ENCODE measurements around the gene INTS1. TPM values are rescaled to one million over a fixed set of nuclear protein-coding genes. Genes with fewer than 3 reads are reported as not detected.
A peak's percentile ranks its signal among the peaks of the same experiment; 100 is the strongest.

Gene INTS1
- total and polyA plus RNA-seq, 2 experiments from 2014 or later, result 35.1 to 111 TPM

DNA sequence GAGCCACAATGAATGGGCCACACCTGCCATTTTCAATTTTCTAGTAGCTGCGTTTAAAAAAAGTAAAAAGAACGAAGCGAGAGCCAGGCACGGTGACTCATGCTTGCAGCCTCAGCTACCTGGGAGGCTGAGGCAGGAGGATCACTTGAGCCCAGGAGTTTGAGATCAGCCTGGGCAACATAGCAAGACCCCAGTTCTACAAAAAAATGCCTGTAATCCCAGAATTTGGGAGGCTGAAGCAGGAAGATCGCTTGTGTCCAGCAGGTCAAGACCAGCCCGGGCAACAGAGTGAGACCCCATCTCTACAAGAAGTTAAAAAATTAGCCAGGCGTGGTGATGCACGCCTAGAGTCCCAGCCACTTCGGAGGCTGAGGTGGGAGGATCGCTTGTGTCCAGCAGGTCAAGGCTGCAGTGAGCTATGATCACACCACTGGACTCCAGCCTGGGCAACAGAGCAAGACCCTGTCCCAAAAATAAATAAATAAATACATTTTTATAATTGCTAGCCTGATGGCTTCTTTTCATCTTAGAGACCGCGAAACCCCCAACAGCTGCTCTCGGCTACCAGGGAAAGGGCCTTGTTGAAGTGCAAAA is 77.0 kb downstream of the INTS1 start:
- Histone ChIP-seq H3K36me3 (ENCODE audit: insufficient read depth) (no peaks in the 10 kb centered on the region), H3K4me3 (no peak overlapping the region), H3K9me2 (ENCODE audit: insufficient read depth) (no peaks in the 10 kb centered on the region), H3K79me2 (replicated peaks; ENCODE audit: insufficient read depth) (no peaks in the 10 kb centered on the region), H3K27ac (ENCODE audit: low read depth) (no peak overlapping the region), H3K27me3 (ENCODE audit: insufficient read depth) (no peaks in the 10 kb centered on the region), H4K20me1 (replicated peaks; ENCODE audit: insufficient read depth) (no peaks in the 10 kb centered on the region), H2AFZ (no peak overlapping the region), H3F3A (replicated peaks; ENCODE audit: low read depth) (no peaks in the 10 kb centered on the region), H3K4me1 (ENCODE audit: insufficient read depth) (no peaks in the 10 kb centered on the region; the same call in 1 of the 2 replicates), H3K4me2 (no peak overlapping the region)
- Mint-ChIP-seq H3K36me3 (ENCODE audit: low read depth) (no peaks in the 10 kb centered on the region), H3K4me1 (peaks cover 3% of the 10 kb centered on the region), H3K4me3 (no peak overlapping the region), H3K9me3 (no peaks in the 10 kb centered on the region), H3K27ac (no peak overlapping the region), H3K27me3 (ENCODE audit: insufficient read depth, low read depth, poor library complexity) (peaks cover 12% of the 10 kb centered on the region)
- ATAC-seq (no peak), DNase-seq (ENCODE audit: low spot score) (no peak)
- TF ChIP-seq JUNB (IDR thresholded peaks at IDR 0.05; ENCODE audit: unreplicated experiment) (no peak), CREB1 (CRISPR knock-in tag; IDR thresholded peaks at IDR 0.05; ENCODE audit: low read depth) (no peak)

DNA sequence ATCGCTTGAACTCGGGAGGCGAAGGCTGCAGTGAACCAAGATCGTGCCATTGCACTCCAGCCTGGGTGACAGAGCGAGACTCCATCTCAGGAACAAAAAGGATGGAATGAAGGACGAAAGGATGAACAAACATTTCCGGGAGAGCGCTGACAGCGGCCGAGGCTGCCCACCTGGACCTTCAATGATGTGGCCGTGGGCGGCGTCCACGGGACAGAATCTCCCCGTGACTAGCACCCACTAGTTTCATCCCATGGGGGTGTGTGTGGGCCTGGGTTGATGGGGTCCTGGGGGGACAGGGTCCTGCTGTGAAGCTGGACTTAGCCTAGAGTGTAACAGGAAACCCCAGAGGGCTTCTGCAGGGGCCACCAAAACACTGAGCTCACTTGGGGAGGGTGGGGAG is 77.7 kb downstream of the INTS1 start:
- DNase-seq (ENCODE audit: low spot score) (no peak), ATAC-seq (no peak)
- TF ChIP-seq STAT1 (IDR thresholded peaks at IDR 0.05; ENCODE audit: unreplicated experiment), result no peak
- Mint-ChIP-seq H3K4me1 (peaks cover 3% of the 10 kb centered on the region), H3K4me3 (no peak overlapping the region), H3K27ac (no peak overlapping the region), H3K9me3 (no peaks in the 10 kb centered on the region), H3K27me3 (ENCODE audit: insufficient read depth, low read depth, poor library complexity) (peaks cover 10% of the 10 kb centered on the region), H3K36me3 (ENCODE audit: low read depth) (no peaks in the 10 kb centered on the region)
- Histone ChIP-seq H3K4me1 (ENCODE audit: insufficient read depth) (no peaks in the 10 kb centered on the region; the same call in 1 of the 2 replicates), H3K27me3 (ENCODE audit: insufficient read depth) (no peaks in the 10 kb centered on the region), H3K9me2 (ENCODE audit: insufficient read depth) (no peaks in the 10 kb centered on the region), H3F3A (replicated peaks; ENCODE audit: low read depth) (no peaks in the 10 kb centered on the region), H3K36me3 (ENCODE audit: insufficient read depth) (no peaks in the 10 kb centered on the region), H3K79me2 (replicated peaks; ENCODE audit: insufficient read depth) (no peaks in the 10 kb centered on the region), H2AFZ (no peak overlapping the region), H3K4me3 (no peak overlapping the region), H3K27ac (ENCODE audit: low read depth) (no peak overlapping the region), H4K20me1 (replicated peaks; ENCODE audit: insufficient read depth) (no peaks in the 10 kb centered on the region), H3K4me2 (no peak overlapping the region)

DNA sequence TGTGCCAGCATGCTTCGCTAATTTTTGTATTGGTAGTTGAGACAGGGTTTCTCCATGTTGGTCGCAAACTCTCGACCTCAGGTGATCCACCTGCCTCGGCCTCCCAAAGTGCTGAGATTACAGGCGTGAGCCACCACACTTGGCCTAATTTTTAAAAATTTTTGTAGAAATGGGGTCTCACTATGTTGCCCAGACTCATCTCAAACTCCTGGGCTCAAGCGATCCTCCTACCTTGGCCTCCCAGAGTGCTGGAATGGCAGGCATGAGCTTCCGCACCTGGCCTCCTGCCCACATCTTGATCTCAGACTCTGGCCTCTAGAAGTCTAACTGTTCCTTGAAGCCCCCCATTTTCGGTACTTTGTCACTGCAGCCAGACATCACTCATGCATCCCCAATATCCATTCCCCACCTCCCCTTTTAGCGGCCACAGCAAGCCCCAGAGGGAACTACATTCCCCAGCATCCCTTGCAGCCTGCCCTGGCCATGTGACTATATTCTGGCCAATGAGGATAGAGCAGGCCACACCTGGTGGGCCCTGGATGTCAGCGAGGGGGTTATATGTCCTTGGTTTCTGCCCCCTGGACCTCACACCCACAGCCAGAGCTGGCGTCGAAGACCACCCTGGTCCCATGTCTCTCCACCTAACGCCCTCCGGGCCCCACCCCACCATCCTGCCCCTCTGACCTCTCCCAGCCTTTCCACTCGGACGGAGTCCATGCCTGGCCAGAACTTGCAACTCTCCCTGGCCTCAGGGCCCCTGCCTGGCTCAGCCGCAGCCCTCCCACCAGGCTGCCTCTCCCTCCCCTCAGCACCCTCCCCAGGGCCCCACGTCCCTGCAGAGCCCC is 78.7 kb downstream of the INTS1 start:
- H3K4me2 ChIP-seq, result no peak overlapping the region
- H3K36me3 ChIP-seq (ENCODE audit: insufficient read depth), result no peaks in the 10 kb centered on the region
- no peaks in the 10 kb centered on the region for H3K9me2 ChIP-seq (ENCODE audit: insufficient read depth)
- H3K36me3 Mint-ChIP-seq (ENCODE audit: low read depth), result no peaks in the 10 kb centered on the region
- H3K4me1 ChIP-seq (ENCODE audit: insufficient read depth), result no peaks in the 10 kb centered on the region; the same call in 1 of the 2 replicates
- H3K4me1 Mint-ChIP-seq, result peaks cover 3% of the 10 kb centered on the region
- TF ChIP-seq POLR2AphosphoS5 (IDR thresholded peaks at IDR 0.05; ENCODE audit: low read depth) (no peak), JUNB (IDR thresholded peaks at IDR 0.05; ENCODE audit: unreplicated experiment) (no peak)
- TF ChIP-seq, protein P1, sequence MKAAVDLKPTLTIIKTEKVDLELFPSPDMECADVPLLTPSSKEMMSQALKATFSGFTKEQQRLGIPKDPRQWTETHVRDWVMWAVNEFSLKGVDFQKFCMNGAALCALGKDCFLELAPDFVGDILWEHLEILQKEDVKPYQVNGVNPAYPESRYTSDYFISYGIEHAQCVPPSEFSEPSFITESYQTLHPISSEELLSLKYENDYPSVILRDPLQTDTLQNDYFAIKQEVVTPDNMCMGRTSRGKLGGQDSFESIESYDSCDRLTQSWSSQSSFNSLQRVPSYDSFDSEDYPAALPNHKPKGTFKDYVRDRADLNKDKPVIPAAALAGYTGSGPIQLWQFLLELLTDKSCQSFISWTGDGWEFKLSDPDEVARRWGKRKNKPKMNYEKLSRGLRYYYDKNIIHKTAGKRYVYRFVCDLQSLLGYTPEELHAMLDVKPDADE (IDR thresholded peaks at IDR 0.05), result peak; percentile 70; the same call in 1 of the 2 replicates
- H3K27me3 ChIP-seq (ENCODE audit: insufficient read depth), result no peaks in the 10 kb centered on the region
- no peak overlapping the region for H3K4me3 Mint-ChIP-seq
- DNase-seq (ENCODE audit: low spot score) (peak; percentile 73), ATAC-seq (peak; percentile 80)
- peaks cover 6% of the 10 kb centered on the region for H3K27me3 Mint-ChIP-seq (ENCODE audit: insufficient read depth, low read depth, poor library complexity)
- H3F3A ChIP-seq (replicated peaks; ENCODE audit: low read depth), result no peaks in the 10 kb centered on the region
- peak overlapping the region; percentile 89 for H2AFZ ChIP-seq
- no peak overlapping the region for H3K4me3 ChIP-seq
- no peaks in the 10 kb centered on the region for H3K9me3 Mint-ChIP-seq
- no peak overlapping the region for H3K27ac ChIP-seq (ENCODE audit: low read depth)
- no peaks in the 10 kb centered on the region for H3K79me2 ChIP-seq (replicated peaks; ENCODE audit: insufficient read depth)
- no peaks in the 10 kb centered on the region for H4K20me1 ChIP-seq (replicated peaks; ENCODE audit: insufficient read depth)
- peak overlapping the region; percentile 61 for H3K27ac Mint-ChIP-seq

Measured in GM23338 (cell line).